Fibroblast of lung (primary cell): ENCODE results near the gene CRAMP1. TPM values are rescaled to one million over a fixed set of nuclear protein-coding genes. Genes with fewer than 3 reads are reported as not detected.

Experiments
- polyA plus RNA-seq, 2 donors: library from polyadenylated mRNA; depleted of rRNA in 1 of 2; stranded (reverse) in 1 of 2; unstranded in 1 of 2; fragments of >200 nt; gene quantifications; 2 replicates each; pipeline ENCODE4 v1.2.1, GENCODE V29; 2011 to 2012; ENCODE audit warnings: missing spikeins in 1 of 2
- total RNA-seq: library from RNA; depleted of rRNA; stranded (reverse); fragments of >200 nt; gene quantifications from 2 replicates; pipeline ENCODE4 v1.2.1, GENCODE V29; 2014

CRAMP1 gene
- total and polyA plus RNA-seq, 2 donors (not counting 1 experiment from before 2014, with no cell fraction given) = 6.2 to 7.8 TPM

Other genes starting within 250 kb of the CRAMP1 start
- 6.3 and 6.9 TPM in 2 replicates for gene UNKL, start 197.7 kb upstream of the CRAMP1 start, total RNA-seq
- 3.6 and 4.3 TPM in 2 replicates for gene UNKL, start 197.7 kb upstream of the CRAMP1 start, polyA plus RNA-seq
- 11.9 and 15.2 TPM in 2 replicates for gene UQCC4, start 191.6 kb upstream of the CRAMP1 start, total RNA-seq
- gene UQCC4, start 191.6 kb upstream of the CRAMP1 start, polyA plus RNA-seq = 13.3 and 15.7 TPM in 2 replicates
- not detected in 2 replicates for gene PERCC1, start 181.3 kb upstream of the CRAMP1 start, total RNA-seq
- gene PERCC1, start 181.3 kb upstream of the CRAMP1 start, polyA plus RNA-seq = not detected in 2 replicates
- 0.50 and 0.51 TPM in 2 replicates for gene CCDC154, start 167.8 kb upstream of the CRAMP1 start, total RNA-seq
- 0.02 and 0.08 TPM in 2 replicates for gene CCDC154, start 167.8 kb upstream of the CRAMP1 start, polyA plus RNA-seq
- gene CLCN7, start 137.3 kb upstream of the CRAMP1 start, total RNA-seq = 80.4 and 83.4 TPM in 2 replicates
- gene CLCN7, start 137.3 kb upstream of the CRAMP1 start, polyA plus RNA-seq = 25.0 and 25.8 TPM in 2 replicates
- gene PTX4, start 123.4 kb upstream of the CRAMP1 start, total RNA-seq = not detected in 2 replicates
- gene PTX4, start 123.4 kb upstream of the CRAMP1 start, polyA plus RNA-seq = 0.05 TPM in 1 of 2 replicates, not detected in the other
- 8.2 and 10.9 TPM in 2 replicates for gene TELO2, start 119.0 kb upstream of the CRAMP1 start, total RNA-seq
- gene TELO2, start 119.0 kb upstream of the CRAMP1 start, polyA plus RNA-seq = 6.3 and 9.4 TPM in 2 replicates
- gene TMEM204, start 78.7 kb upstream of the CRAMP1 start, total RNA-seq = 10.3 and 12.4 TPM in 2 replicates
- 9.6 and 10.9 TPM in 2 replicates for gene TMEM204, start 78.7 kb upstream of the CRAMP1 start, polyA plus RNA-seq
- 33.4 and 34.3 TPM in 2 replicates for gene IFT140, start 288 bp upstream of the CRAMP1 start, total RNA-seq
- gene IFT140, start 288 bp upstream of the CRAMP1 start, polyA plus RNA-seq = 5.3 and 6.2 TPM in 2 replicates
- gene JPT2, start 65.9 kb downstream of the CRAMP1 start, total RNA-seq = 15.5 and 22.9 TPM in 2 replicates
- gene JPT2, start 65.9 kb downstream of the CRAMP1 start, polyA plus RNA-seq = 41.2 and 55.2 TPM in 2 replicates
- 24.1 and 36.3 TPM in 2 replicates for gene MAPK8IP3, start 93.8 kb downstream of the CRAMP1 start, total RNA-seq
- gene MAPK8IP3, start 93.8 kb downstream of the CRAMP1 start, polyA plus RNA-seq = 7.9 and 9.4 TPM in 2 replicates
- 61.9 and 69.7 TPM in 2 replicates for gene NME3, start 159.2 kb downstream of the CRAMP1 start, total RNA-seq
- gene NME3, start 159.2 kb downstream of the CRAMP1 start, polyA plus RNA-seq = 8.7 and 9.9 TPM in 2 replicates
- gene EME2, start 160.4 kb downstream of the CRAMP1 start, total RNA-seq = 5.4 and 8.3 TPM in 2 replicates
- 2.2 and 2.7 TPM in 2 replicates for gene EME2, start 160.4 kb downstream of the CRAMP1 start, polyA plus RNA-seq
- 58.6 and 74.3 TPM in 2 replicates for gene MRPS34, start 160.8 kb downstream of the CRAMP1 start, total RNA-seq
- 40.1 and 61.5 TPM in 2 replicates for gene MRPS34, start 160.8 kb downstream of the CRAMP1 start, polyA plus RNA-seq
- gene SPSB3, start 170.2 kb downstream of the CRAMP1 start, total RNA-seq = 30.6 and 32.7 TPM in 2 replicates
- 7.7 and 9.6 TPM in 2 replicates for gene SPSB3, start 170.2 kb downstream of the CRAMP1 start, polyA plus RNA-seq
- gene NUBP2, start 170.6 kb downstream of the CRAMP1 start, total RNA-seq = 43.6 and 49.3 TPM in 2 replicates
- gene NUBP2, start 170.6 kb downstream of the CRAMP1 start, polyA plus RNA-seq = 13.5 and 18.1 TPM in 2 replicates
- gene IGFALS, start 181.3 kb downstream of the CRAMP1 start, total RNA-seq = not detected in 2 replicates
- not detected in 2 replicates for gene IGFALS, start 181.3 kb downstream of the CRAMP1 start, polyA plus RNA-seq
- 29.8 and 47.4 TPM in 2 replicates for gene HAGH, start 214.5 kb downstream of the CRAMP1 start, total RNA-seq
- gene HAGH, start 214.5 kb downstream of the CRAMP1 start, polyA plus RNA-seq = 18.4 and 24.0 TPM in 2 replicates
- 66.0 and 78.3 TPM in 2 replicates for gene FAHD1, start 214.8 kb downstream of the CRAMP1 start, total RNA-seq
- gene FAHD1, start 214.8 kb downstream of the CRAMP1 start, polyA plus RNA-seq = 28.3 and 37.4 TPM in 2 replicates